Measurements from ENCODE around the gene ZIC1. TPM values are rescaled to one million over a fixed set of nuclear protein-coding genes. Genes with fewer than 3 reads are reported as not detected.
A peak's percentile ranks its signal among the peaks of the same experiment; 100 is the strongest.

ZIC1 gene
- total RNA-seq, 2 experiments from 2014 or later = not detected

DNA sequence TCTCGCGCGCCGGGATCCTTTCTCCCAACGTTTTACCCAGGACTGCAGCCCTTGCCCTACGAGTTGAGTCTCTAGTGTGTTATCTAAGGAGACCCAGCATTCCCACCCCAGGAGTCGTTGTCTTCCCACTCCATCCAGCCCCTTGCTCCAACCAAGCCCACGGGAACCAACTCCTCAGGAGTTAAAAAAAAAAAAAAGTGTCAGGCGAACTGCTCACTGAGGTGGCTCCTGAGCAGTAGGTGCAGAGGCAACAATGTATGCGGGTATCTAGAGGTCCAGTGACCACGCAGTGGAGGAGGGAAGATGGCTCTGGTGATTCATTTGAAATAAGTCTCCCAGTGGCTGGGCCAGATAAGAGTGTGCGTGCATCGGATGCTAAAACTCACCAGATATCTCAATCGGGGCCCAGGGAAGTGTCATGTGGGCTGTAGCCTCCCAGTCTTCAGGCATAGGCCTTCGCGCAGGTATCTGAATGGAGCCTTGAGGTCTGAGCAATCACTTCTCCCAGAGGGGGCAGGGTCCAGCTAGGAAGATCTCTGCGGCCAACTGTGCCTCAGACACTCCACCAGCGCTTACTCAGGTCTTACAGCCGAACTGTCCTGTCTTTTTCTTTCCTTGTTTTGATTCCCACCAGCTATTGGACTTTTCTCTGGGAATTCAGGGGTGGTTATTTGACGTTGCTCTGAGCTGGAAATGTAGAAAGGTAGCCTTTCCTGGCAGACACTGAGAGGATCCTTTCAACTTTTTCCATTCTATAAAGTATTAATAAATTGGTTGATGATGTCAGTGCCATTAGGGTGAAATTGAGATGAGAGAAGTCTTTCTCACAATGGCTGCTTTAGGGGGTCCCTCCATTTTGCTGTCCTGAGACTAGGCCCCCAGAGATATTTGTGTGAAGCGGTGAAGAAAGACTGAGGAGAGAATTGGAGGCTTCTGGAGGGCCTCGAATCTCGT lies 23.8 kb upstream of the ZIC1 start:
- Mint-ChIP-seq H3K9me3 (no peaks in the 10 kb centered on the region), H3K36me3 (ENCODE audit: low read depth) (no peaks in the 10 kb centered on the region), H3K4me3 (no peak overlapping the region), H3K27ac (no peak overlapping the region), H3K4me1 (no peaks in the 10 kb centered on the region), H3K27me3 (peaks cover 76% of the 10 kb centered on the region)
- DNase-seq = no peak
- ChIA-PET CTCF (no interaction called here), POLR2A (no interaction called here)

- ChIA-PET CTCF (no interaction called here), POLR2A (no interaction called here)
- H3K36me3 Mint-ChIP-seq (ENCODE audit: low read depth) = peaks cover 3% of the 10 kb centered on the region
- peaks cover 77% of the 10 kb centered on the region for H3K27me3 Mint-ChIP-seq
- H3K4me3 Mint-ChIP-seq = no peak overlapping the region
- no peaks in the 10 kb centered on the region for H3K4me1 Mint-ChIP-seq
- DNase-seq = no peak
- H3K27ac Mint-ChIP-seq = no peak overlapping the region
- H3K9me3 Mint-ChIP-seq = no peaks in the 10 kb centered on the region
Measured at GRCh38 chr3:147387291-147387884, 21.8 kb upstream of the ZIC1 start.

DNA sequence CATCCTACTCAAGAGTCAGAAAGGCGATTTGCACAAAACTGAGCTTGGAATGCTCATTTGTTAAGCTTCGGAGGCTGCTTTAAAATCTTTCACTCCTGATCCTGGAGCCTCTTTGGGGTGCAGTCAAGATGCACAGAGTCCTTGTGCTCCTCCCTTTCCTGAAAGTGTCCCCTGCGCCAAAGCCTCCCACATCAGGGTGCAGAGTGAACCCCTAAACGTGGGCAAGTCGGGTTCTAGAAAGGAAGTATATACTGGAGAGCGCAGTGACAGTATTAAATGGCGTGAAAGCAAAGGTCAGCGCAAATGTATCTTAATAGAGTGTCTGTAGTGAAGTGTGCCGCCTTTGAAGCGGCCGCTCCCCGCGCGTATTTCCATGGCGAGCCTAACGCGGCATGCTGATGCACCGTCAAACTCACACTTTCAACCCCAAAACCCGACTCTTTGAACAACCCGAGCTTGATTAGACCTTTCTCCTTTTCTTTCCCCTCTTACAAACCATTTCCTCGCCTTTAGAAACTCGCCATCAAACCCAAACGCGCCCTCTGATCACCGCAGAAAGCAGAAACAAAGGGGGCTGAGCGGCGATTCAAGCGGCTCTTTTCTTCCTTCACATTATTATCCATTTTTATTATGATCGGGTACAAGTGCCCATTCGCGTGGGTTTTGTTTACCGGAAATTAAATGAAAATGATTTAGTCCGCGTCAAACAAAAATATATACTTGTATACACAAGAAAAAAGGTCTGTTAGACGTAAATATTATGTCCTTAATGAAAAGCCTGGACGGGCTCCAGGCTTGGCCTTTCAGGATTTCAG lies 21.1 kb upstream of the ZIC1 start:
- ChIA-PET POLR2A (no interaction called here), CTCF (no interaction called here)
- Mint-ChIP-seq H3K36me3 (ENCODE audit: low read depth) (peaks cover 3% of the 10 kb centered on the region), H3K9me3 (no peaks in the 10 kb centered on the region), H3K4me1 (no peaks in the 10 kb centered on the region), H3K27ac (no peak overlapping the region), H3K27me3 (peaks cover 81% of the 10 kb centered on the region), H3K4me3 (no peak overlapping the region)
- DNase-seq = no peak

GRCh38 chr3:147388700-147389580 lies 20.2 kb upstream of the ZIC1 start:
- peaks cover 4% of the 10 kb centered on the region for H3K36me3 Mint-ChIP-seq (ENCODE audit: low read depth)
- ChIA-PET POLR2A (no interaction called here), CTCF (no interaction called here)
- no peak overlapping the region for H3K27ac Mint-ChIP-seq
- H3K9me3 Mint-ChIP-seq = peaks cover under 1% of the 10 kb centered on the region
- H3K4me1 Mint-ChIP-seq = no peaks in the 10 kb centered on the region
- no peak overlapping the region for H3K4me3 Mint-ChIP-seq
- peaks cover 77% of the 10 kb centered on the region for H3K27me3 Mint-ChIP-seq
- no peak for DNase-seq

DNA sequence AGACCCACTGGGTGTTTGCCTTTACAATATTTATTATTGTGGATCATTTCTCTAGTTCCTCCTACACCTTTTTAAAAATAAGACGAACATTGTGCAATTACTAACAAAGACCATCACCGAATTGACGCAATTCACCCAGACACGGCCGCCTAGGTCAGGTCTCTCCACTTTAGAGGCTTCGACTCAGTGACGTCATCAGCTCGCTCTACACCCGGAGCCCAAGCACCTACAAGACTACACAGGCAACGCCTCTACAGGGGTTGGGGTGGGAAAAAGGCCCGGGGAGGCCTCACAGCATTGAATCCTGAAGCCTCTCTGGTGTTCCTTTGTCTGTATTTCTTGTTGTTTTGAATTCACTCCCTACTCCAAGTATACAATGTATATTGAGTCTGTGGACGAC lies 19.4 kb upstream of the ZIC1 start:
- Mint-ChIP-seq H3K27ac (no peak overlapping the region), H3K9me3 (peaks cover 2% of the 10 kb centered on the region), H3K4me1 (no peaks in the 10 kb centered on the region)

DNA sequence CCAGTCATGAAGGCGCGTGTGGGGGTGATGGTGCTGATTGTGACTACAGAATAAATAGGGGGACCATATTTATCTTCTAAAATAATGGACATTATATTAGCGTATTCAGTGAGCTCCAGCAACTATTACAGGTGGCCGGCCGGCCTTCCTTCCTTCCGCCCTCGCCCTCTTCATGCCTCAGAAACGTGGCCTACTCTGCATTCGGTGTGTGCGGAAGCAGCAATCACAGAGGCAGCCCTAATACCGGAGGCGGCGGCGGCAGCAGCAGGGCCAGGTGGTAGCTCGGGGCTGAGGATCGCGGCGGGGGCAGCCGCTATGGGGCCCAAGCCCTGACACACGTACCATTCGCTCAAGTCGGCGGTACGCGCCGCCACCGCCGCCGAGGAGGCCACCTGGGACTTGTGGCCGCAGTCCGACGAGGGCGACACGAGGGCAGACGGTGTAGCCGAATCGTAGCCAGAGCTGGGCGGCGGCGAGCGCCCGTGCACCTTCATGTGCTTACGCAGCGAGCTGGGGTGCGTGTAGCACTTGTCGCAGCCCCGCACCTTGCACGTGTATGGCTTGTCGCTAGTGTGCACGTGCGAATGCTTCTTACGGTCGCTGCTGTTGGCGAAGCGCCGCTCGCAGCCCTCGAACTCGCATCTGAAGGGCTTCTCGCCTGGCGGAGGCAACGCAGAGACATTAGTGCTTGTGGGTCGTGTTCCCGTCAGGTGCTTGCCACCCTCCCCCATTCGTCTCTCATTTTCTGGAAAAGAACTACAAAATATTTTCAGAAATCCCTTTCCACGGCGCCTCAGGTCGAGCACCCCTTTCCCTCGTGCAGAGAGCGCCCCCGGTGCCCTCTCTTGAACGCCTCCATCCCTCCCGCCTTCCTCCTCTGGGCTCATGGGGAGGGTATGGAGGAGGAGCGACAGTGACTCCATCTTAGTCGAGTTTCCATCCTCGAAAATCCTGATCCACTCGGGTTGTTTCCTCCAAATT lies 18.3 kb upstream of the ZIC1 start:
- Mint-ChIP-seq H3K4me3 (no peak overlapping the region), H3K27me3 (peaks cover 80% of the 10 kb centered on the region), H3K4me1 (no peaks in the 10 kb centered on the region), H3K27ac (no peak overlapping the region), H3K36me3 (ENCODE audit: low read depth) (peaks cover 11% of the 10 kb centered on the region), H3K9me3 (peaks cover 2% of the 10 kb centered on the region)
- ChIA-PET CTCF (no interaction called here), POLR2A (no interaction called here)
- DNase-seq = no peak

More for the DNA sequence above, 19.4 kb upstream of the ZIC1 start:
- peaks cover 10% of the 10 kb centered on the region for H3K36me3 Mint-ChIP-seq (ENCODE audit: low read depth)
- peaks cover 79% of the 10 kb centered on the region for H3K27me3 Mint-ChIP-seq
- ChIA-PET CTCF (no interaction called here), POLR2A (no interaction called here)
- H3K4me3 Mint-ChIP-seq = no peak overlapping the region
- no peak for DNase-seq

- H3K4me1 Mint-ChIP-seq = no peaks in the 10 kb centered on the region
- POLR2A ChIA-PET = no interaction called here
- peaks cover 11% of the 10 kb centered on the region for H3K36me3 Mint-ChIP-seq (ENCODE audit: low read depth)
- no peak for DNase-seq
- peaks cover 4% of the 10 kb centered on the region for H3K9me3 Mint-ChIP-seq
- H3K27ac Mint-ChIP-seq = no peak overlapping the region
- peaks cover 76% of the 10 kb centered on the region for H3K27me3 Mint-ChIP-seq
- CTCF ChIA-PET = no interaction called here
- H3K4me3 Mint-ChIP-seq = no peak overlapping the region
Measured at GRCh38 chr3:147391781-147392624, 17.2 kb upstream of the ZIC1 start.

- no peaks in the 10 kb centered on the region for H3K4me1 Mint-ChIP-seq
- H3K9me3 Mint-ChIP-seq = peaks cover 6% of the 10 kb centered on the region
- H3K4me3 Mint-ChIP-seq = no peak overlapping the region
- peaks cover 11% of the 10 kb centered on the region for H3K36me3 Mint-ChIP-seq (ENCODE audit: low read depth)
- peaks cover 76% of the 10 kb centered on the region for H3K27me3 Mint-ChIP-seq
- no peak for DNase-seq
- CTCF ChIA-PET = no interaction called here
- POLR2A ChIA-PET = no interaction called here
- H3K27ac Mint-ChIP-seq = no peak overlapping the region
Measured at GRCh38 chr3:147392625-147392946, 16.6 kb upstream of the ZIC1 start.

DNA sequence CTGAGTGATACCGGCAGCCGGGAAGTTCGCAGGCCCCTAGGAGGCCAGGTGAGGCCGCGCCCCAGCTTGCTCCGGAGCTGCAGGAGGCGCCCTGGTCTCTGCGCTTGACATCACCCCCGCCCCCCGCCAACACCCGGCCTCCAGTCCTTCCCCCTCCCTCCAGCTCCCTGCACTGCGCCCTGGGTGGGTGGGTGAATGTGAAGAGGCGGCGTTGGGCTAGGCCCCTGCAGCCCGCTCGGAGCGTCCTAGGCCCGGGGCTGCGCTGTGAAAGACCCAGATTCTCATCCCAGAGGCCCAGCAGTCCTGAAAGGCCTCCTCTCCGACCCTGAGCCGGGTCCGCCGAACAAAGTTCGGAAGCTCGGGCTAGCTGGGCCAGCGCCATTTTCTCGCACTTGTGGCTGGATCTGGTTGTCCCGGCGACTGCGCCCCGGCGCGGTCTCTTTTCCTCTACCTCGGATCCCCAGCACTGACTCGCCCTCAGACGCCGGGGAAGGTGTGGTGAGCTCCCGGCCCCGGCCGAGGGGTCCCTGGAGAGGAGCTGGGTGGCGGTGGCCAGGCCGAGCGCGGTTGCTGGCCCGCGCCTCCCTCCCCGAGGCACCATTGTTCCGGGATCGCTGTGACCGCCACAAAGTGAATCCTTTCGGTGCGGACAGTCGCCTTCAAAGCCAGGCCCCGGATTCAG lies 15.8 kb upstream of the ZIC1 start:
- ChIA-PET CTCF (no interaction called here), POLR2A (no interaction called here)
- peaks cover 76% of the 10 kb centered on the region for H3K27me3 Mint-ChIP-seq
- H3K4me1 Mint-ChIP-seq = no peaks in the 10 kb centered on the region
- peaks cover 10% of the 10 kb centered on the region for H3K9me3 Mint-ChIP-seq
- peaks cover 11% of the 10 kb centered on the region for H3K36me3 Mint-ChIP-seq (ENCODE audit: low read depth)
- H3K27ac Mint-ChIP-seq = no peak overlapping the region
- no peak for DNase-seq
- no peak overlapping the region for H3K4me3 Mint-ChIP-seq

- POLR2A ChIA-PET = no interaction called here
- no peaks in the 10 kb centered on the region for H3K4me1 Mint-ChIP-seq
- H3K9me3 Mint-ChIP-seq = peaks cover 10% of the 10 kb centered on the region
- H3K27ac Mint-ChIP-seq = peak overlapping the region; percentile 59
- H3K27me3 Mint-ChIP-seq = peaks cover 73% of the 10 kb centered on the region
- no peak overlapping the region for H3K4me3 Mint-ChIP-seq
- no peak for DNase-seq
- CTCF ChIA-PET = no interaction called here
- H3K36me3 Mint-ChIP-seq (ENCODE audit: low read depth) = peaks cover 11% of the 10 kb centered on the region
Measured at GRCh38 chr3:147393943-147394883, 15.0 kb upstream of the ZIC1 start.
